MG63 (cell line): ENCODE results near the gene KCNMA1. TPM values are rescaled to one million over a fixed set of nuclear protein-coding genes. Genes with fewer than 3 reads are reported as not detected.
A peak's percentile ranks its signal among the peaks of the same experiment; 100 is the strongest.

Source experiments
- DNase-seq: peaks from one replicate; pipeline ENCODE4 v3.0.0-alpha.2; 2020
- H3K27me3 ChIP-seq: fragments of 250-450 bp; sonication (Bioruptor Pico); 2 replicates; pipeline ENCODE4 v1.5.1; 2020; ENCODE audit warnings: mild to moderate bottlenecking, moderate library complexity
- H3K36me3 ChIP-seq: fragments of 250-450 bp; sonication (Bioruptor Pico); 2 replicates; pipeline ENCODE4 v1.5.1; 2020; ENCODE audit warnings: mild to moderate bottlenecking, moderate library complexity
- H3K4me3 ChIP-seq: fragments of 250-450 bp; sonication (Bioruptor Pico); 2 replicates; pipeline ENCODE4 v1.5.1; 2020; ENCODE audit warnings: mild to moderate bottlenecking, moderate library complexity
- H3K9me3 ChIP-seq: fragments of 250-450 bp; sonication (Bioruptor Pico); 2 replicates; pipeline ENCODE4 v1.5.1; 2020; ENCODE audit warnings: mild to moderate bottlenecking, moderate library complexity
- total RNA-seq: library from RNA; depleted of rRNA; stranded (reverse); fragments of >200 nt; shearing (Covaris generic); gene quantifications from 2 replicates; pipeline ENCODE4 v1.2.3, GENCODE V29; 2014; ENCODE audit warnings: low replicate concordance

Gene KCNMA1
- total RNA-seq, 1 experiment from 2014 or later = 40.8 TPM

GRCh38 chr10:77494756-77495541 is 142.7 kb downstream of the KCNMA1 start:
- no peaks in the 10 kb centered on the region for H3K9me3 ChIP-seq
- H3K36me3 ChIP-seq = peaks cover 3% of the 10 kb centered on the region
- DNase-seq = no peak
- H3K27me3 ChIP-seq = no peaks in the 10 kb centered on the region
- H3K4me3 ChIP-seq = no peak overlapping the region

- H3K4me3 ChIP-seq = no peak overlapping the region
- H3K9me3 ChIP-seq = no peaks in the 10 kb centered on the region
- DNase-seq = peak; percentile 22
- H3K27me3 ChIP-seq = no peaks in the 10 kb centered on the region
- H3K36me3 ChIP-seq = peaks cover 3% of the 10 kb centered on the region
Measured at GRCh38 chr10:77494327-77494726, 143.3 kb downstream of the KCNMA1 start.

- no peaks in the 10 kb centered on the region for H3K9me3 ChIP-seq
- H3K27me3 ChIP-seq = no peaks in the 10 kb centered on the region
- no peak for DNase-seq
- H3K4me3 ChIP-seq = no peak overlapping the region
- H3K36me3 ChIP-seq = peaks cover 3% of the 10 kb centered on the region
Measured at GRCh38 chr10:77493851-77494261, 143.8 kb downstream of the KCNMA1 start.

- DNase-seq = no peak
- no peak overlapping the region for H3K4me3 ChIP-seq
- peaks cover 3% of the 10 kb centered on the region for H3K36me3 ChIP-seq
- H3K9me3 ChIP-seq = no peaks in the 10 kb centered on the region
- H3K27me3 ChIP-seq = no peaks in the 10 kb centered on the region
Measured at GRCh38 chr10:77493239-77493806, 144.3 kb downstream of the KCNMA1 start.

GRCh38 chr10:77492368-77492994 is 145.1 kb downstream of the KCNMA1 start:
- no peak for DNase-seq
- H3K9me3 ChIP-seq = no peaks in the 10 kb centered on the region
- no peak overlapping the region for H3K4me3 ChIP-seq
- peaks cover 3% of the 10 kb centered on the region for H3K36me3 ChIP-seq
- no peaks in the 10 kb centered on the region for H3K27me3 ChIP-seq

- DNase-seq = no peak
- H3K9me3 ChIP-seq = no peaks in the 10 kb centered on the region
Measured at GRCh38 chr10:77490534-77491314, 146.9 kb downstream of the KCNMA1 start.

GRCh38 chr10:77486517-77486916 is 151.1 kb downstream of the KCNMA1 start:
- Histone ChIP-seq H3K4me3 (no peak overlapping the region), H3K36me3 (no peaks in the 10 kb centered on the region), H3K9me3 (no peaks in the 10 kb centered on the region), H3K27me3 (no peaks in the 10 kb centered on the region)
- DNase-seq = no peak

More at GRCh38 chr10:77490534-77491314, 146.9 kb downstream of the KCNMA1 start:
- Histone ChIP-seq H3K4me3 (no peak overlapping the region), H3K36me3 (peaks cover 3% of the 10 kb centered on the region), H3K27me3 (no peaks in the 10 kb centered on the region)

- Histone ChIP-seq H3K27me3 (no peaks in the 10 kb centered on the region), H3K9me3 (no peaks in the 10 kb centered on the region), H3K36me3 (no peaks in the 10 kb centered on the region), H3K4me3 (no peak overlapping the region)
- DNase-seq = no peak
Measured at GRCh38 chr10:77485847-77486246, 151.8 kb downstream of the KCNMA1 start.

GRCh38 chr10:77482072-77482471 is 155.5 kb downstream of the KCNMA1 start:
- DNase-seq = no peak
- Histone ChIP-seq H3K27me3 (no peaks in the 10 kb centered on the region), H3K4me3 (no peak overlapping the region), H3K36me3 (peaks cover 4% of the 10 kb centered on the region; the same call in 1 of the 2 replicates), H3K9me3 (no peaks in the 10 kb centered on the region)

GRCh38 chr10:77479586-77479985 is 158.0 kb downstream of the KCNMA1 start:
- H3K36me3 ChIP-seq = peaks cover 14% of the 10 kb centered on the region
- H3K9me3 ChIP-seq = no peaks in the 10 kb centered on the region
- no peak for DNase-seq

GRCh38 chr10:77478962-77479359 is 158.6 kb downstream of the KCNMA1 start:
- Histone ChIP-seq H3K36me3 (peaks cover 14% of the 10 kb centered on the region), H3K27me3 (no peaks in the 10 kb centered on the region), H3K4me3 (no peak overlapping the region), H3K9me3 (no peaks in the 10 kb centered on the region)
- no peak for DNase-seq

More at GRCh38 chr10:77479586-77479985, 158.0 kb downstream of the KCNMA1 start:
- H3K4me3 ChIP-seq = no peak overlapping the region
- H3K27me3 ChIP-seq = no peaks in the 10 kb centered on the region

GRCh38 chr10:77478247-77478961 is 159.2 kb downstream of the KCNMA1 start:
- Histone ChIP-seq H3K36me3 (peaks cover 14% of the 10 kb centered on the region), H3K9me3 (no peaks in the 10 kb centered on the region), H3K4me3 (no peak overlapping the region), H3K27me3 (no peaks in the 10 kb centered on the region)
- DNase-seq = peak; percentile 62

- no peaks in the 10 kb centered on the region for H3K9me3 ChIP-seq
- no peak overlapping the region for H3K4me3 ChIP-seq
- H3K27me3 ChIP-seq = no peaks in the 10 kb centered on the region
- peaks cover 20% of the 10 kb centered on the region for H3K36me3 ChIP-seq
- DNase-seq = no peak
Measured at GRCh38 chr10:77475522-77475921, 162.1 kb downstream of the KCNMA1 start.

GRCh38 chr10:77474939-77475338 is 162.7 kb downstream of the KCNMA1 start:
- no peaks in the 10 kb centered on the region for H3K9me3 ChIP-seq
- no peaks in the 10 kb centered on the region for H3K27me3 ChIP-seq
- DNase-seq = no peak
- no peak overlapping the region for H3K4me3 ChIP-seq
- H3K36me3 ChIP-seq = peaks cover 20% of the 10 kb centered on the region

GRCh38 chr10:77474386-77474785 is 163.2 kb downstream of the KCNMA1 start:
- H3K9me3 ChIP-seq = no peaks in the 10 kb centered on the region
- no peak overlapping the region for H3K4me3 ChIP-seq
- peaks cover 20% of the 10 kb centered on the region for H3K36me3 ChIP-seq
- H3K27me3 ChIP-seq = no peaks in the 10 kb centered on the region
- DNase-seq = no peak

GRCh38 chr10:77472146-77472545 is 165.5 kb downstream of the KCNMA1 start:
- no peaks in the 10 kb centered on the region for H3K27me3 ChIP-seq
- H3K9me3 ChIP-seq = no peaks in the 10 kb centered on the region
- no peak overlapping the region for H3K4me3 ChIP-seq
- DNase-seq = no peak
- peaks cover 16% of the 10 kb centered on the region for H3K36me3 ChIP-seq
